Measurements from ENCODE around the gene ZSWIM4.

ZSWIM4 gene

DNA sequence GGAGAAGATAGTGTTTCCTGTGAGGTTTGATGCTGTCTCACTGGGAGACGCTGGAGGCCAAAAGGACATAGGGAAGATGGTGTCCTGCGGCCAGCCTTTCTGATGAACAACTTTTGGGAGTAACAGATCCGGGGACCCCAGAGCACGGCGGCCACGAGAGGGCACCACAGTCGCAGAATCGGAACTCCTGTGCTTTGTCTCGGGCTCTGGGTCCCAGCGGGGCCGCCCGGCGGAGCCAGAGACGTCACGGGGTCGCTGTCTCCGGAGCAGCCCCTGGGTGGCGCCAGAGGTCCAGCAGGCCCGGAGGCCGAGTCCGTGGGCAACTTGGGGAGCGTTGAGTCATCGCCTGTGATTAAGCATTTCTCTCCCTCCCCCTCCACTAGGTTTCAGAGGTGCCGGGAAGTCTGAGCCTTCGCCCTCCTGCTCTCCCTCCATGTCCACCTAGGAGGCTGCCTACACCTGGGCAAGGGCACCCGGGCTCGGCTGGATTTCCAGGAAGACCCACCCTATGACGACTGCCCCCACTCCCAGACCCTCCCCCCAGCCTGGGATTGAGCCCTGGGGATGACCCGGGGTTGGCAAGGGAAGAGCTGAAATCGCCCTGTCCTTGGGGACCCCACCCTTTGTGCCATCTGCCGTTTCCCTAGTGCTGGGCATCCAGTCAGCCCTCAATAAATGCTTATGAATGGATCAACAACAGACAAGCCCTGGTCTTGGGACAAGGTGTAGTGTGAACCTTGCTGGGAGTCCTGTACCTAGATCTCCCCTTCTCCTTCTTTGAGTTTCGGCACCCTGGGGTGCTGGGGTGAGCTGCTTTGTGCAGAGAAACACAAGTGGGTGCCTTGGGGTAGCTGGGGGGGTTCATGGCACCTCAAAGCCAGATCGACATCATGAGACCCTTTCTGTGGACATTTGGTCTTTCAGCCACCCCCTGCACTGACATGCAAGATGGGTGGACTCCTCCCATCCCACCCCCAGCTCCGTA is 85.1 kb downstream of the ZSWIM4 start:
- peak; percentile 97 to 99 for DNase-seq

DNA sequence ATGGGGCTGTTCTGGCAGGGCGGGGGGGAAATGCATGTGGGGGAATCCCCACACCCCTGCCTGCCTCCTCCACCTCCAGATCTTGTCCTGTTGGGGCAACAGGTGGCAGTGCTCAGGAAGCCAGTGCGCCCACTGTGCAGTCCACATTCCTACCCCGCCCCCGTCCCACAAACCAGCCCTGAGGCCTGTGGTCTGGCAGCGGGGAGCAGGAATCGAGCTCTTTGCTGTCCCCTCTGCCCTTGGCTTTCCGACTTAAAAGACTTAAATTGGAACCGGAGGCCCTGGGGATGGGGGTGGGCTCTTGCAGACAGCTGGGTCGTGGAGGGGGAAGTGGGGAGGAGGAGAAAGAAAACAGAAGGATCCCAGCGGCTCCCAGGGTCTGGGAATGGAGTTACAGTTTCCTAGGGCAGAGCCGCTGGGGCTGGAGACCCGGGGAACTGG is 86.0 kb downstream of the ZSWIM4 start:
- peak in 1 of 2 donors; percentile 40 for DNase-seq
